Loucy (cell line): Measurements from ENCODE around the gene MIER2.

ENCODE experiments used
- CTCF ChIP-seq: fragments of 200-600 bp; sonication (generic); conservative IDR thresholded peaks from 2 replicates; pipeline ENCODE4 v1.5.1; 2014; ENCODE audit warnings: mild to moderate bottlenecking, antibody characterized with exemption, low read length
- EZH2phosphoT487 ChIP-seq: fragments of 200-600 bp; IDR thresholded peaks from 2 replicates; pipeline ENCODE4 v1.6.1; 2018; ENCODE audit warnings: antibody characterized with exemption, mild to moderate bottlenecking, moderate library complexity, borderline replicate concordance

GRCh38 chr19:339262-339887 lies 5.2 kb downstream of the MIER2 start:
- TF ChIP-seq EZH2phosphoT487: no peak
- no peak for TF ChIP-seq CTCF
